NCI-H2171 (cell line): Measurements from ENCODE around the gene SQOR.

ENCODE experiments used
- DNase-seq: peaks from one replicate; lab custom pipeline; 2025; lab: John Stamatoyannopoulos, UW

The SQOR gene

DNA sequence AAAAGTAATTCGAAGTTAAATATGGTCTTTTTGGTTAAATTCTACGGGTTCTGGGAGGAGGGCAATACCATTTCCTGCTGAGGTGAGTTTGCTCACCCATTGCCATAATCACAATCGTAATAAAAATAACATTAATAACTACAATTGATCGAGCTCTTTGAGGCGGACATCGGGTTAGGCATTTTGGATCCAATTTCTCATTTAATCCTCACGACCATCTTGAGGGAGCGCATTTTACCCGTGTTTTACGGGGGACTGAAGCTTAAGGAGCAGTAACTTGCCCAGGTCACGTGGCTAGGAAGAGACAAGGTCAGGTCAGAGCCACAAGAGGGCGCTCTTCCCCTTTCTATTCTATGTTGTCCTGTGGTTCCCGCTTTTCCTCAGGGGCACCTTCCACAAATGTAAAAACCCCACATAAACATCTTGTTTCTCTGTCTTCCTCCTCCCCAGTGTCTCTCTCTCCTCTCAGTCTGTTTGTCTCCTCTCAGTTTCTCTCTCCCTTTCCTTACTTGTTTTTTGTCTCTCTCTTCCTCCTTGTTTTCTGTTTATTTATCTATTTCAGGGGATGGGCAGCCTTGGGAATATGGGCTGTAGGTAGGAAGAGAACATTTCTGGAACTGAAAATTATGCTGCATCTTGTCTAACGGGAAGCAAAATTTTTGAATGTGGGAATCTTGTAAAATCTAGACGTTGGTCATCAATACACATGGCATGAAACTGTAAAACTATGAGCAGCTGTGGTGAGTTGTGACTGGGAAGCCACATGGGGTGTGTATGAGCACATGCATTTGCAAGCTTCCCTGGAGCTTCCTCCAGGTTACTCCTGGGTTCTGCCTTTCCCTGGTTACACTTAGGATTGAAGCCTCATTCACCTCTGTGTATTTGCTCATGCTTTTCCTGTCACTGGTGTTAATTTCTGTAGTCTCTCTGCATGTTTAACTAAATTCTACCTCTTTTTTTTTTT, 71.0 kb downstream of the SQOR start:
- DNase-seq, result peak; percentile 88

DNA sequence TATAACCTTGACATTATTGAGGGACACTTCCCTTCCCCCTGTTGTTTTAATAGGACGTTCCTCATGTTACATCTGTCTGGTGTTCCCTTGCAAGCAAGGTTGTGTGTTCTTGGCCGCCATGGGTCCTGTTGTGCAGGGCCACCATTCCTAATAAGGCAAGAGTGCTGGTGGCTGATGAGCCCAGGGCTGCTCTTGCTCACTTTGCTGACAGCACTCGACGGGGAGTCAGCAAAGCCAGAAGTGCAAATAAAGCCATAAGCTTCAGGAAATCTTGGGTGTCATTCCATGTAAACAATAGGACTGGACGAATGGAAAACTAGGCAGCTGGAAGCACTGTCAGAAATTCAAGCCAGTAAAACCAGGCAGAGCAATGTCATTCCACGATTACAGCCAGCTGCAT, 75.8 kb downstream of the SQOR start:
- no peak for DNase-seq

DNA sequence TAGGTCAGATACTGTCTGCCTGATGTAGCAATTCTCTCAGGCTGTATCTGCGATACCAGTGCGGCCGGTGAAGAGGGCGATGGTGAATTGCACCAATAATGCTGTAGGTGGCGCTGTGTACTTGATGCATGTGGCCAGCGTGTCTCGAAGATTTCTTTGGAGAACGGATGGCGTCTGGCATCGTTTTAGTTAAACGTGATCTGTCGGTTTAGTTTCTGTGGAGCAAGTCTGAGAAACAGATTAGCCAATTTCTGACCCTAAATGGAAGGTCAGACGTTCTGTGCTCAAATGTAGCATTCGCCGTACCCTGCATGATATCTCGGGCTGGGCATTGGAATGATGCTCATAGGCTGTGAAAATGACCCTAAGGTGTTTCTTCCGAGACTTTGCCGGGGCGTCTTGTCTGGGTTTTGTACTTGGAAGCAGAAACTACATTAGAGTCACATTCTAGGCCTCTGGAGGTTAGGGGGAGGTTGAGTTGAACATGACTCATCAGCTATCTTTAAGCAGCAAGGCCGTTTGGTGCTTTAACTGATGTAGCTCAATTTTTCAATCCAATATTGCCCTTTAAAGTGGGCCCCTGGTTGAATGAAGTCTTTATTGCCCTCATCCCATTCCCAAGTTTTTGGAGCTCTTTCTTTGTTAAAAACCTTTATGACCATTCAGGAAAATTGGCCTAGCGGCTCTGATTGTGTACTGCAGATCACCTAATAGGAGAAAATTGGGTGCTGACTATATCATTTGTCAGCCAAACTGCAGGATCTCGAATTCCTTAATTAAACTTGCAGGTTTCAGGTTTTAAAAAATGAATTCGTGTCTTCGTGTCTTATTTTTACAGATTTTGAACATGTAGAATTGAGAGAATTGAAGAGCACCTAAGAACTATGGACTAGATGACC, 80.0 kb downstream of the SQOR start:
- peak; percentile 53 for DNase-seq

DNA sequence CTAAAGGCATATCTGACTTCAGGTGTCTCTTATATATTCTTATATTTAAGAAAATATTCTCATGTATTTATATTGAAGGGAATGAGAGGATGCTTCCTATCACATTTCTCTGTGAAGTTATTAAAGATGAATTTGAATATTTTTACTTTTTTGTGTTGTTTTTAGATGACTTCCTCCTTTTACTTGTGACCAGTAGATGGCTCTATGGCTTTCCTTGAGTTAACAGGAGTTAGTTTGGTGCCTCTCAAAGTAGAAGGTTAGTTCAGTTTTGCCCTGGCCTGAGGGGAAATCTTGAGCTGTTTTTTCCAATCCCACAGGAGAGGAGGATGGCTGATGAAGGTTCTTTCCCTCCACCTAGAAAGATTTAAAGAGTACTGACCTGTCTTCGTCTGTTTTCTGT, 80.7 kb downstream of the SQOR start:
- no peak for DNase-seq

DNA sequence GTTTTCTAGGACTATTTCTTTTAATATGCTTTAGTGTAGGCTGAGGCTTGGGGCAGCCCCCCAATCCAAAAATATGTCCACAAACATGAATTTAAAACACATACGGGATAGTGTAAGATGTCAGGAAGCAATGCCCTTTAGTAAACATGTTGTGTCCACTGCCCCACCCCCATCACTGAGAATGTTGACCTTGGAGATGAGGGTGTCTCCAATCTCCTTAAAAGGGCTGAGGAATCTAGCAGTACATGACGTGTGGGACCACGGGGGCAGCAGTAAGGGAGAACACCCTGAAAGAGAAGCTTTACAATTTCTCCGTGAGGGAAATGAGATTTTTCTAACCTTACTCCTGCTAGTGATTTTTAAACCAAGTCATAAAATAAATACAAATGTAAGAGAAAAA, 84.7 kb downstream of the SQOR start:
- no peak for DNase-seq

DNA sequence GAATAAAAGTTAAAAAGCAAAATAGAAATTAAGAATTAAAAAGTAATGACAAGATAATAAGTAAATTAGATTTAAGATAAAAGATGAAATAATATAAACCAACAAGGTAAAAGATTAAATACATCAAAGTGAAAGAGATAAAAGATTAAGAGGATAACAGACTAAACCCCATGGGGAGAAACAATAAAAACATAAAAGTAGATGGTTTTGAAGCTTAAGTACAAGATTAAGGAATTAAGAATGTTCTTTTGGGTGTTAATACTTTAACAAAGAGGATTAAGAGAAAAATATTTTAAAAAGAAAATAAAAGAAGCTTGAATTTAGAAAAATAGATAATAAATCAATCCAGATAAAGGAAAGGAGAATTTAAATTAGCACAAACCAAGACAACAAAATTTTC, 85.4 kb downstream of the SQOR start:
- DNase-seq, result no peak

DNA sequence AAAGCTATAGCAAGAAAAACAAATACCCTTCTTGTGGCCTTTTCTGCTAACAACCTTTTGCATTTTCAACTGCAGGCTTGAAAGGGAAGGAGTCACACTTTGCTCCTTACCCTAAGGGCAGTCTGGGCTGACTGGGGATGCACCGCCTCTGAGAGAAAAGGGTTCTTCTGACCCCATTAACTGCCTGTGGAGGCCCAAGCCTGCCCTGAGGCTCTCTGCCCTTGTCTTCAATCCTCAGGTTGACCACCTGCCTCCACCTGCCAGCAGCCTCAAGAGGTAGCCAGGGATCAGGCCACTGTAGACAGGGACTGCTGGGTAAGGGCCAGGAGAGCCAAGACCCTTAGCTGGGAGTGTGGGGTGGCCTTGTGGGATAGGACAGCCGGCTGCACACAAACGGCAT, 93.8 kb downstream of the SQOR start:
- no peak for DNase-seq

DNA sequence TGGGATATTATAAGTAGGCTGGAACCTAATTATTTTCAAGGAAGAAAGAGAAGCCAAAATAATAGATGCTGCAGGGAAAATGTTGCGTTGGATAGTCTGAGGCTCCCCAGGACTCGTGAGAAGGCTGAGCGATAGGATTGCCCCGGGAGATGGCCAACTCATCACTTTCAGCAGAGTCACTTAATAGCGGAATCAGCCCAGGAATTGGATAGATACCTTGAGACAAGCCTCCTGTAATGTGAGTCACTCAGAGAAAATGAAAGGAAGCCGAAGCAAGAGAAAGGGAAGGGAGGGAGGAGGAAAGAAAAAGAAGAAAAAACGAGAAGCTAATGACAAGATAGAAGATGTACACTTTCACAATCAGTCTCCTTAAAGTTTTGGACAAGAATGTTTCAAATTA, 94.3 kb downstream of the SQOR start:
- no peak for DNase-seq

DNA sequence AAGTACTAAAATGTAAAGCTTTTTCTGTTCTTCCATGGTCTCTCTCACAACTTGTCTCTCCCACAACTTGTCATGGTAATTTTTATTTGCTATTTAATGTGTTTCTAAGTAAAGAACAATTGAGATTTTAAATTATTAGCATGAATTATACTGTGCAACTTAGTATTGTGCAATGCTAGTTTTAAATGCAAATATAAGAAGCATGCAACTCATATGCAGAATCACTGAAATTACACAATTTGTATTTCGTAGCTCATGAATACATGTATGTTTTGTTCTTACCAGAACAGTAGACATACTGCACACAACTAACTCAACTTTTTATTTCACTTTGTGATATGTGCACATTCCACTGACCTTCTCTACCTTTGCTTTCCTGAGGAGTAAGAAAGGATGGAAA, 96.5 kb downstream of the SQOR start:
- DNase-seq, result no peak

DNA sequence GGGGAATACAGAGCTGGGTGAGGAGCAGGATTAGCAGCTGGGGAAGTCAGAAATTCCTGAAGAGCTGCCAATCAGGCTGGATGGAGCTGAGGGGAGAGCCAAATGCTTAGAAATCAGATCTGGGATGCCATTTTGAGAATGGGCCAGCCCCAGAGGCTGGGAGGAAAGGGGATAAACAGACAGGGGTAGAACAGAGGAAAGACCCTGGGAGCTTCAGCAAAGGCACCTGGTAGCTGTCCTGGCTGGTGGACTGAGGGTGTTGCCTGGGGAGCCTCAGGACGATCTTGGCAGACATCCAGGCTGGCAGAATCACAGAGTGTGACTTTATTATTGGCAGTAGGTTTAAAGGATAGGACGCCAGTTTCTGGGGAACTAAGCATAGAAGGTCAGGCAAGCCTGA, 97.8 kb downstream of the SQOR start:
- peak; percentile 16 for DNase-seq

DNA sequence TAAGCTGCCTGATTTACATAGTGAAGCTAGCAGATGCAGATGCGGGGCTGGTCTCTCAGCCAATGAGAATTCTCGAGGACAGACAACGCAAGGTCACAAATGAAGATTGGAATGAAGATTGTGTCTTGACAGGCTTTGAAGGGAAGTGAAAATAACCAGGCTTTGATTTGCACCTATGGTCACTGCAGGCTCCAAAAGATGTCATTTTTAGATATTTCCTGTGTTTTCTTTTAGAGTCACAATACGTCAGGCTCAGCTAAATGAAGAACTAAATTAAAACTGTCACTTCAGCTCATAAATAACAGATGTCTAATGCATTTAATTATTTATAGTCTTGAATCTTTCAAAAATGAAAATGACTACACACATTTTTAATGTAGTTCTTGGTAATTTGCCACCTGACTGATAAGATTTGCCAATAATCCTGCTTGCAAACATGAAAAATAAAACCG, 99.5 kb downstream of the SQOR start:
- no peak for DNase-seq
